ENCODE measurements around the gene TMPRSS6. TPM values are rescaled to one million over a fixed set of nuclear protein-coding genes. Genes with fewer than 3 reads are reported as not detected.

Gene TMPRSS6
- total and polyA plus RNA-seq, 2 of the 13 experiments (the other 11 are each of a cell fraction or from before 2014, with no cell fraction given) = 4.2 to 4.8 TPM

DNA sequence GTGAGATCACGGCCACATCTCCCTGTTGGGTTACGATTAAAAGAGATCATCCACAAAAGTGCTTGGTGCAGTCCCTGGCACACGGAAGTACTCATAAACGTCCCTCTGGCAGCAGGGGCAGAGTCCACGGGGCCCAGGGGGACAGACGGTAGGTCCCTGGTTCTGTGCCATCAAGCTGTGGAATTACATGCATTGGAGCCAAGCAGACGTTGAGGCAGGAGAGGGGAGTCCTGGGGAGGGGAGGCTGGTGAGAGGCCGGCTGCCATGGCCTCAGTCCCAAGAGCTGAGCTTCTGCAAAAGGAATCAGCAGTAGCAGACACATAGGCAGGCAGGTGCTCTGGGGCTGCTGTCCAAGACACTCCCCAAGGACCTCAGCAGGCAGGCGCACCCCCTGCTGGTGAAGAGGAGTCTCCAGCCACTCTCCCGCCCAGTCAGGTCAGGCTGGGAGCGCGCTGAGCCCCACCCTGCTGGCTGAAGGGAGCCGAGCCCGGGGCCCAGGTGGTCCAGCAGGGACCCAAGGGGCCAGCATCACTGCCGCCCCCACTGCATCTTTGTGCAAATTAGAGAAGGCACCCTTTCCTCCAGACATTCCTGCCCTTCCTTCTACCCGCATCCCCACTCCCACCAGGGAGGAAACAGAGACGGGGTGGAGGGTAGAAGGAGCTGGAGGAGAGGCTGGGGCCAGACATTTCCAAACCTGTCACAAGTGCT lies 65.5 kb downstream of the TMPRSS6 start (continued):
- TF ChIP-seq, protein P1, sequence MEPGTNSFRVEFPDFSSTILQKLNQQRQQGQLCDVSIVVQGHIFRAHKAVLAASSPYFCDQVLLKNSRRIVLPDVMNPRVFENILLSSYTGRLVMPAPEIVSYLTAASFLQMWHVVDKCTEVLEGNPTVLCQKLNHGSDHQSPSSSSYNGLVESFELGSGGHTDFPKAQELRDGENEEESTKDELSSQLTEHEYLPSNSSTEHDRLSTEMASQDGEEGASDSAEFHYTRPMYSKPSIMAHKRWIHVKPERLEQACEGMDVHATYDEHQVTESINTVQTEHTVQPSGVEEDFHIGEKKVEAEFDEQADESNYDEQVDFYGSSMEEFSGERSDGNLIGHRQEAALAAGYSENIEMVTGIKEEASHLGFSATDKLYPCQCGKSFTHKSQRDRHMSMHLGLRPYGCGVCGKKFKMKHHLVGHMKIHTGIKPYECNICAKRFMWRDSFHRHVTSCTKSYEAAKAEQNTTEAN (CRISPR knock-in tag; conservative IDR thresholded peaks at IDR 0.05) = no peak
- TF ChIP-seq, protein P2, sequence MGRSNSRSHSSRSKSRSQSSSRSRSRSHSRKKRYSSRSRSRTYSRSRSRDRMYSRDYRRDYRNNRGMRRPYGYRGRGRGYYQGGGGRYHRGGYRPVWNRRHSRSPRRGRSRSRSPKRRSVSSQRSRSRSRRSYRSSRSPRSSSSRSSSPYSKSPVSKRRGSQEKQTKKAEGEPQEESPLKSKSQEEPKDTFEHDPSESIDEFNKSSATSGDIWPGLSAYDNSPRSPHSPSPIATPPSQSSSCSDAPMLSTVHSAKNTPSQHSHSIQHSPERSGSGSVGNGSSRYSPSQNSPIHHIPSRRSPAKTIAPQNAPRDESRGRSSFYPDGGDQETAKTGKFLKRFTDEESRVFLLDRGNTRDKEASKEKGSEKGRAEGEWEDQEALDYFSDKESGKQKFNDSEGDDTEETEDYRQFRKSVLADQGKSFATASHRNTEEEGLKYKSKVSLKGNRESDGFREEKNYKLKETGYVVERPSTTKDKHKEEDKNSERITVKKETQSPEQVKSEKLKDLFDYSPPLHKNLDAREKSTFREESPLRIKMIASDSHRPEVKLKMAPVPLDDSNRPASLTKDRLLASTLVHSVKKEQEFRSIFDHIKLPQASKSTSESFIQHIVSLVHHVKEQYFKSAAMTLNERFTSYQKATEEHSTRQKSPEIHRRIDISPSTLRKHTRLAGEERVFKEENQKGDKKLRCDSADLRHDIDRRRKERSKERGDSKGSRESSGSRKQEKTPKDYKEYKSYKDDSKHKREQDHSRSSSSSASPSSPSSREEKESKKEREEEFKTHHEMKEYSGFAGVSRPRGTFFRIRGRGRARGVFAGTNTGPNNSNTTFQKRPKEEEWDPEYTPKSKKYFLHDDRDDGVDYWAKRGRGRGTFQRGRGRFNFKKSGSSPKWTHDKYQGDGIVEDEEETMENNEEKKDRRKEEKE (IDR thresholded peaks at IDR 0.05) = no peak
- TF ChIP-seq, protein P3, sequence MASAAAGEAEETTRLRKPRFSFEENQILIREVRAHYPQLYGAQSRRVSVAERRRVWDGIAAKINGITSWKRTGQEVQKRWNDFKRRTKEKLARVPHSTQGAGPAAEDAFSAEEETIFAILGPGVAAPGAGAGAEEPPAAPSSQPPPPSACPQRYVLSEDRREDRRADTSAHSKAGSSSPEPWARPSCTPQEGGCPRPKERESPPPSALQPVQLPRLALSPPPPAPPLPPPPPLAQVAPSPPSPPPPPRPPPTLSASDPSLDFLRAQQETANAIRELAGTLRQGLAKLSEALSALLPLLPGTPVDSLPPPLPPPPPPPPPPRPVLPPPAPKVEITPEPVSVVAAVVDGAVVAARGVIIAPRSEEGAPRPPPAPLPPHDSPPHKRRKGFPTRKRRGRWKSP (CRISPR knock-in tag; IDR thresholded peaks at IDR 0.05) = no peak
- TF ChIP-seq ZNF737 (CRISPR knock-in tag; IDR thresholded peaks at IDR 0.05; ENCODE audit: borderline replicate concordance) (no peak), SRY (CRISPR knock-in tag; IDR thresholded peaks at IDR 0.05) (no peak), MEIS2 (CRISPR knock-in tag; IDR thresholded peaks at IDR 0.05) (0 out of 2 replicates have a peak, but pooled peaks have one; percentile 31), ZFP36L2 (CRISPR knock-in tag; IDR thresholded peaks at IDR 0.05) (no peak), XBP1 (CRISPR knock-in tag; IDR thresholded peaks at IDR 0.05) (no peak)
- TF ChIP-seq, protein P4, sequence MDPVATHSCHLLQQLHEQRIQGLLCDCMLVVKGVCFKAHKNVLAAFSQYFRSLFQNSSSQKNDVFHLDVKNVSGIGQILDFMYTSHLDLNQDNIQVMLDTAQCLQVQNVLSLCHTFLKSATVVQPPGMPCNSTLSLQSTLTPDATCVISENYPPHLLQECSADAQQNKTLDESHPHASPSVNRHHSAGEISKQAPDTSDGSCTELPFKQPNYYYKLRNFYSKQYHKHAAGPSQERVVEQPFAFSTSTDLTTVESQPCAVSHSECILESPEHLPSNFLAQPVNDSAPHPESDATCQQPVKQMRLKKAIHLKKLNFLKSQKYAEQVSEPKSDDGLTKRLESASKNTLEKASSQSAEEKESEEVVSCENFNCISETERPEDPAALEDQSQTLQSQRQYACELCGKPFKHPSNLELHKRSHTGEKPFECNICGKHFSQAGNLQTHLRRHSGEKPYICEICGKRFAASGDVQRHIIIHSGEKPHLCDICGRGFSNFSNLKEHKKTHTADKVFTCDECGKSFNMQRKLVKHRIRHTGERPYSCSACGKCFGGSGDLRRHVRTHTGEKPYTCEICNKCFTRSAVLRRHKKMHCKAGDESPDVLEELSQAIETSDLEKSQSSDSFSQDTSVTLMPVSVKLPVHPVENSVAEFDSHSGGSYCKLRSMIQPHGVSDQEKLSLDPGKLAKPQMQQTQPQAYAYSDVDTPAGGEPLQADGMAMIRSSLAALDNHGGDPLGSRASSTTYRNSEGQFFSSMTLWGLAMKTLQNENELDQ (CRISPR knock-in tag; IDR thresholded peaks at IDR 0.05; ENCODE audit: borderline replicate concordance) = no peak
- TF ChIP-seq, protein P5, sequence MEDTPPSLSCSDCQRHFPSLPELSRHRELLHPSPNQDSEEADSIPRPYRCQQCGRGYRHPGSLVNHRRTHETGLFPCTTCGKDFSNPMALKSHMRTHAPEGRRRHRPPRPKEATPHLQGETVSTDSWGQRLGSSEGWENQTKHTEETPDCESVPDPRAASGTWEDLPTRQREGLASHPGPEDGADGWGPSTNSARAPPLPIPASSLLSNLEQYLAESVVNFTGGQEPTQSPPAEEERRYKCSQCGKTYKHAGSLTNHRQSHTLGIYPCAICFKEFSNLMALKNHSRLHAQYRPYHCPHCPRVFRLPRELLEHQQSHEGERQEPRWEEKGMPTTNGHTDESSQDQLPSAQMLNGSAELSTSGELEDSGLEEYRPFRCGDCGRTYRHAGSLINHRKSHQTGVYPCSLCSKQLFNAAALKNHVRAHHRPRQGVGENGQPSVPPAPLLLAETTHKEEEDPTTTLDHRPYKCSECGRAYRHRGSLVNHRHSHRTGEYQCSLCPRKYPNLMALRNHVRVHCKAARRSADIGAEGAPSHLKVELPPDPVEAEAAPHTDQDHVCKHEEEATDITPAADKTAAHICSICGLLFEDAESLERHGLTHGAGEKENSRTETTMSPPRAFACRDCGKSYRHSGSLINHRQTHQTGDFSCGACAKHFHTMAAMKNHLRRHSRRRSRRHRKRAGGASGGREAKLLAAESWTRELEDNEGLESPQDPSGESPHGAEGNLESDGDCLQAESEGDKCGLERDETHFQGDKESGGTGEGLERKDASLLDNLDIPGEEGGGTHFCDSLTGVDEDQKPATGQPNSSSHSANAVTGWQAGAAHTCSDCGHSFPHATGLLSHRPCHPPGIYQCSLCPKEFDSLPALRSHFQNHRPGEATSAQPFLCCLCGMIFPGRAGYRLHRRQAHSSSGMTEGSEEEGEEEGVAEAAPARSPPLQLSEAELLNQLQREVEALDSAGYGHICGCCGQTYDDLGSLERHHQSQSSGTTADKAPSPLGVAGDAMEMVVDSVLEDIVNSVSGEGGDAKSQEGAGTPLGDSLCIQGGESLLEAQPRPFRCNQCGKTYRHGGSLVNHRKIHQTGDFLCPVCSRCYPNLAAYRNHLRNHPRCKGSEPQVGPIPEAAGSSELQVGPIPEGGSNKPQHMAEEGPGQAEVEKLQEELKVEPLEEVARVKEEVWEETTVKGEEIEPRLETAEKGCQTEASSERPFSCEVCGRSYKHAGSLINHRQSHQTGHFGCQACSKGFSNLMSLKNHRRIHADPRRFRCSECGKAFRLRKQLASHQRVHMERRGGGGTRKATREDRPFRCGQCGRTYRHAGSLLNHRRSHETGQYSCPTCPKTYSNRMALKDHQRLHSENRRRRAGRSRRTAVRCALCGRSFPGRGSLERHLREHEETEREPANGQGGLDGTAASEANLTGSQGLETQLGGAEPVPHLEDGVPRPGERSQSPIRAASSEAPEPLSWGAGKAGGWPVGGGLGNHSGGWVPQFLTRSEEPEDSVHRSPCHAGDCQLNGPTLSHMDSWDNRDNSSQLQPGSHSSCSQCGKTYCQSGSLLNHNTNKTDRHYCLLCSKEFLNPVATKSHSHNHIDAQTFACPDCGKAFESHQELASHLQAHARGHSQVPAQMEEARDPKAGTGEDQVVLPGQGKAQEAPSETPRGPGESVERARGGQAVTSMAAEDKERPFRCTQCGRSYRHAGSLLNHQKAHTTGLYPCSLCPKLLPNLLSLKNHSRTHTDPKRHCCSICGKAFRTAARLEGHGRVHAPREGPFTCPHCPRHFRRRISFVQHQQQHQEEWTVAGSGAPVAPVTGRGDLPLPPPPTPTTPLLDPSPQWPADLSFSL (CRISPR knock-in tag; IDR thresholded peaks at IDR 0.05) = no peak
- TF ChIP-seq, protein P6, sequence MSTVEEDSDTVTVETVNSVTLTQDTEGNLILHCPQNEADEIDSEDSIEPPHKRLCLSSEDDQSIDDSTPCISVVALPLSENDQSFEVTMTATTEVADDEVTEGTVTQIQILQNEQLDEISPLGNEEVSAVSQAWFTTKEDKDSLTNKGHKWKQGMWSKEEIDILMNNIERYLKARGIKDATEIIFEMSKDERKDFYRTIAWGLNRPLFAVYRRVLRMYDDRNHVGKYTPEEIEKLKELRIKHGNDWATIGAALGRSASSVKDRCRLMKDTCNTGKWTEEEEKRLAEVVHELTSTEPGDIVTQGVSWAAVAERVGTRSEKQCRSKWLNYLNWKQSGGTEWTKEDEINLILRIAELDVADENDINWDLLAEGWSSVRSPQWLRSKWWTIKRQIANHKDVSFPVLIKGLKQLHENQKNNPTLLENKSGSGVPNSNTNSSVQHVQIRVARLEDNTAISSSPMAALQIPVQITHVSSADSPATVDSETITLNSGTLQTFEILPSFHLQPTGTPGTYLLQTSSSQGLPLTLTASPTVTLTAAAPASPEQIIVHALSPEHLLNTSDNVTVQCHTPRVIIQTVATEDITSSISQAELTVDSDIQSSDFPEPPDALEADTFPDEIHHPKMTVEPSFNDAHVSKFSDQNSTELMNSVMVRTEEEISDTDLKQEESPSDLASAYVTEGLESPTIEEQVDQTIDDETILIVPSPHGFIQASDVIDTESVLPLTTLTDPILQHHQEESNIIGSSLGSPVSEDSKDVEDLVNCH (CRISPR knock-in tag; IDR thresholded peaks at IDR 0.05) = no peak
